ENCODE data around the gene PIK3R3.

Gene PIK3R3
- total RNA-seq, result 1.7 to 1.9 reads per million in 2 donors

- peak; percentile 69 for DNase-seq
These were observed at the start of gene PIK3R3 for GRCh38 chr1:46132529-46133180. Gene PIK3R3 (minus strand): TSS chr1:46132629. CDS start chr1:46131952, 677 bp downstream.

GRCh38 chr1:46181343-46182260 is 49.2 kb upstream of the PIK3R3 start:
- DNase-seq, result no peak

GRCh38 chr1:46180082-46180616 is 47.7 kb upstream of the PIK3R3 start:
- DNase-seq, result no peak

- peak; percentile 57 for DNase-seq
These were observed 47.0 kb upstream of the PIK3R3 start for GRCh38 chr1:46179138-46180081.

GRCh38 chr1:46176211-46176865 is 43.9 kb upstream of the PIK3R3 start, which contains the start of gene P3R3URF:
Gene P3R3URF (minus strand): TSS chr1:46176488. CDS start chr1:46176471, 17 bp downstream.
- DNase-seq, result no peak

- DNase-seq, result no peak
These were observed 42.8 kb upstream of the PIK3R3 start for GRCh38 chr1:46175243-46175642.

- no peak for DNase-seq
These were observed 42.2 kb upstream of the PIK3R3 start, which contains the start of gene TSPAN1 for GRCh38 chr1:46174448-46175231. Gene TSPAN1 (plus strand): TSS chr1:46175087. CDS start chr1:46181108, 6,021 bp downstream.

GRCh38 chr1:46173361-46173856 is 41.0 kb upstream of the PIK3R3 start:
- no peak for DNase-seq

GRCh38 chr1:46172321-46172720 is 39.9 kb upstream of the PIK3R3 start:
- DNase-seq, result no peak

- no peak for DNase-seq
These were observed 39.4 kb upstream of the PIK3R3 start for GRCh38 chr1:46171871-46172270.

- DNase-seq, result no peak
These were observed 38.9 kb upstream of the PIK3R3 start for GRCh38 chr1:46171351-46171750.

GRCh38 chr1:46169811-46170454 is 37.5 kb upstream of the PIK3R3 start:
- no peak for DNase-seq

- no peak for DNase-seq
These were observed 36.0 kb upstream of the PIK3R3 start for GRCh38 chr1:46168477-46168876.

- peak; percentile 5 for DNase-seq
These were observed 34.4 kb upstream of the PIK3R3 start for GRCh38 chr1:46166521-46167462.

GRCh38 chr1:46160212-46160611 is 27.8 kb upstream of the PIK3R3 start:
- no peak for DNase-seq

- no peak for DNase-seq
These were observed 27.1 kb upstream of the PIK3R3 start for GRCh38 chr1:46159516-46159915.

GRCh38 chr1:46158312-46159281 is 26.2 kb upstream of the PIK3R3 start:
- no peak for DNase-seq

GRCh38 chr1:46157916-46158311 is 25.5 kb upstream of the PIK3R3 start:
- no peak for DNase-seq
